K562 (cell line): ENCODE results near the gene TMEM30A. TPM values are rescaled to one million over a fixed set of nuclear protein-coding genes. Genes with fewer than 3 reads are reported as not detected.

Experiments
- GTF2E2 ChIP-seq: fragments of 200-800 bp; sonication (Bioruptor generic); IDR thresholded peaks from 2 replicates; pipeline ENCODE4 v1.6.1; 2016; ENCODE audit warnings: missing genetic modification characterization, missing compliant biosample characterization
- HIVEP1 ChIP-seq: fragments of 250-450 bp; sonication (Bioruptor Pico); IDR thresholded peaks from 2 replicates; pipeline ENCODE4 v1.4.0; 2020; ENCODE audit warnings: mild to moderate bottlenecking
- JUN ChIP-seq, 2 experiments: sonication (generic) in 1 of 2; formaldehyde crosslinking in 1 of 2; IDR thresholded peaks; 2 replicates each; pipeline versions ENCODE4 v1.6.1 to v1.8.0; 2012 to 2022; ENCODE audit warnings: borderline replicate concordance in 2 of 2, mild to moderate bottlenecking in 2 of 2, improper control_type of control experiment in 1 of 2, low read depth in 1 of 2, low read length in 1 of 2, missing genetic modification reagents in 1 of 2
- MAX ChIP-seq: sonication (generic); formaldehyde crosslinking; IDR thresholded peaks from 2 replicates; pipeline ENCODE4 v1.9.0; 2022; ENCODE audit warnings: mild to moderate bottlenecking, missing genetic modification reagents
- MITF ChIP-seq: IDR thresholded peaks from 2 replicates; pipeline ENCODE4 v1.6.1; 2014; ENCODE audit warnings: antibody characterized with exemption
- NR4A1 ChIP-seq, 2 experiments: fragments of 250-450 bp in 1 of 2; fragments of 450-650 bp in 1 of 2; sonication (Bioruptor Pico) in 1 of 2; IDR thresholded peaks; 2 replicates each; pipeline versions ENCODE4 v1.4.0 to v1.6.1; 2016 to 2020; ENCODE audit warnings: mild to moderate bottlenecking in 2 of 2, missing compliant biosample characterization in 1 of 2, missing genetic modification characterization in 1 of 2, moderate library complexity in 1 of 2
- PHF8 ChIP-seq: fragments of 200-600 bp; sonication (generic); IDR thresholded peaks from 2 replicates; pipeline ENCODE4 v1.6.1; 2012; ENCODE audit warnings: mixed run types, mild to moderate bottlenecking, inconsistent platforms, low read length, moderate library complexity, borderline replicate concordance
- PKNOX1 ChIP-seq: fragments of 450-650 bp; IDR thresholded peaks from 2 replicates; pipeline ENCODE4 v1.6.1; 2016
- TRIM24 ChIP-seq, 2 experiments: fragments of 450-650 bp; IDR thresholded peaks; 2 replicates each; pipeline ENCODE4 v1.6.1; 2016
- ZEB2 ChIP-seq: fragments of 450-650 bp; IDR thresholded peaks from 2 replicates; pipeline ENCODE4 v1.6.1; 2016
- ZKSCAN8 ChIP-seq: fragments of 200-800 bp; sonication (Bioruptor generic); IDR thresholded peaks from 2 replicates; pipeline ENCODE4 v1.6.1; 2016; ENCODE audit warnings: missing genetic modification characterization, missing compliant biosample characterization
- ZMIZ1 ChIP-seq, 2 experiments: fragments of 150-350 bp in 1 of 2; IDR thresholded peaks; 2 replicates each; pipeline ENCODE4 v1.6.1; 2012 to 2016; ENCODE audit warnings: low read depth in 2 of 2, low read length in 2 of 2, mild to moderate bottlenecking in 1 of 2, moderate library complexity in 1 of 2
- ZNF165 ChIP-seq: fragments of 250-450 bp; sonication (Bioruptor Pico); IDR thresholded peaks from 2 replicates; pipeline ENCODE4 v1.4.0; 2020; ENCODE audit warnings: borderline replicate concordance
- ZNF41 ChIP-seq: fragments of 250-450 bp; sonication (Bioruptor Pico); conservative IDR thresholded peaks from 2 replicates; pipeline ENCODE4 v1.4.0; 2020; ENCODE audit warnings: mild to moderate bottlenecking
- ZNF592 ChIP-seq: fragments of 450-650 bp; IDR thresholded peaks from 2 replicates; pipeline ENCODE4 v1.6.1; 2017; ENCODE audit warnings: antibody characterized with exemption, mild to moderate bottlenecking
- polyA plus RNA-seq, 8 experiments: library from polyadenylated mRNA; depleted of rRNA in 4 of 8; stranded (reverse) in 5 of 8; unstranded in 3 of 8; fragments of >200 nt; fragmentation: Nextera tagmentation in 2 of 8; fragmentation: Illumina TruSeq in 1 of 8; extraction: Ambion mirVana in 2 of 8; extraction: Trizol in 1 of 8; gene quantifications; 2 replicates each; pipeline versions ENCODE4 v1.2.1 to v1.2.3, GENCODE V29; 2011 to 2014; ENCODE audit warnings: inconsistent platforms in 1 of 8, missing spikeins in 1 of 8
- total RNA-seq, 7 experiments: library from RNA; depleted of rRNA in 6 of 7; stranded (reverse); fragments of >200 nt in 6 of 7; fragmentation: Illumina TruSeq in 2 of 7; extraction: Trizol in 2 of 7; gene quantifications; 2 replicates each; pipeline versions ENCODE4 v1.2.1 to v1.2.3, GENCODE V29; 2011 to 2021; ENCODE audit warnings: low replicate concordance in 1 of 7

Gene TMEM30A
- total and polyA plus RNA-seq, 9 of the 15 experiments (the other 6 are each of a cell fraction or from before 2014, with no cell fraction given) = 6.5 to 31.2 (median 16.3) TPM

GRCh38 chr6:75243333-75244062 is 41.1 kb downstream of the TMEM30A start, which contains the start of gene COX7A2 (continued):
- TF ChIP-seq PKNOX1 (peak; percentile 47; the same call in 1 of the 2 replicates), ZKSCAN8 (CRISPR knock-in tag) (peak; percentile 72; the same call in 1 of the 2 replicates), HIVEP1 (CRISPR knock-in tag) (no peak), JUN (IDR thresholded peaks at IDR 0.05; ENCODE audit: borderline replicate concordance, low read depth, low read length) (peak; percentile 27; the same call in 1 of the 2 replicates), JUN (CRISPR knock-in tag; IDR thresholded peaks at IDR 0.05; ENCODE audit: borderline replicate concordance) (0 out of 2 replicates have a peak, but pooled peaks have one; percentile 63), ZMIZ1 (IDR thresholded peaks at IDR 0.05; ENCODE audit: low read depth in 2 of 2, low read length in 2 of 2) (peak in 1 of 2 experiments; percentile 69; a peak in 1 of 4 replicates), ZEB2 (peak; percentile 61; the same call in 1 of the 2 replicates), MITF (peak; percentile 87), GTF2E2 (peak; percentile 91), ZNF592 (0 out of 2 replicates have a peak, but pooled peaks have one; percentile 59), ZNF41 (CRISPR knock-in tag) (no peak), MAX (CRISPR knock-in tag) (0 out of 2 replicates have a peak, but pooled peaks have one; percentile 26), PHF8 (peak; percentile 96), ZNF165 (no peak), NR4A1 (CRISPR knock-in tag; IDR thresholded peaks at IDR 0.05) (no peak), NR4A1 (tag; IDR thresholded peaks at IDR 0.05) (0 out of 2 replicates have a peak, but pooled peaks have one; percentile 51), TRIM24 (IDR thresholded peaks at IDR 0.05) (peak in 1 of 2 experiments; percentile 71; a peak in 2 of 4 replicates)
